Measurements from ENCODE around the gene OR8D1.

Gene OR8D1

DNA sequence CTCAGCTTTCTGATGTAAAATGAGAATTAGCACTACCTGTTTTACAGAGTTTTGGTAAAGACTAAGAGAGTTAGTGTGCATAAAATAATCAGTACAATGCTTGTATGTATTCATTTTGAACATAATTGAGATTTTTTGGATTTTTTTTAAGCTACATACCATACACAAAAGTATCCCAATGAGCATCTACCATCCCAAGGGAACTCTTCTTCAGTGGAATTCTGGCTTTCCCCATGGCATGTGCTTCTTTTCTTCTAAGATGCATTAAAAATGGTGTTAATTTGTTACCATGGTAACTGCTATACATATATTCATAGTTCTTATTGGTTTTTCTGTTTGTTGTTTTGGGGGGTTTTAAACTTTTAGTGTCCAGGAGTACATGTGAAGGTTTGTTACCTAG, 17.7 kb downstream of the OR8D1 start:
- TF ChIP-seq, protein P1, sequence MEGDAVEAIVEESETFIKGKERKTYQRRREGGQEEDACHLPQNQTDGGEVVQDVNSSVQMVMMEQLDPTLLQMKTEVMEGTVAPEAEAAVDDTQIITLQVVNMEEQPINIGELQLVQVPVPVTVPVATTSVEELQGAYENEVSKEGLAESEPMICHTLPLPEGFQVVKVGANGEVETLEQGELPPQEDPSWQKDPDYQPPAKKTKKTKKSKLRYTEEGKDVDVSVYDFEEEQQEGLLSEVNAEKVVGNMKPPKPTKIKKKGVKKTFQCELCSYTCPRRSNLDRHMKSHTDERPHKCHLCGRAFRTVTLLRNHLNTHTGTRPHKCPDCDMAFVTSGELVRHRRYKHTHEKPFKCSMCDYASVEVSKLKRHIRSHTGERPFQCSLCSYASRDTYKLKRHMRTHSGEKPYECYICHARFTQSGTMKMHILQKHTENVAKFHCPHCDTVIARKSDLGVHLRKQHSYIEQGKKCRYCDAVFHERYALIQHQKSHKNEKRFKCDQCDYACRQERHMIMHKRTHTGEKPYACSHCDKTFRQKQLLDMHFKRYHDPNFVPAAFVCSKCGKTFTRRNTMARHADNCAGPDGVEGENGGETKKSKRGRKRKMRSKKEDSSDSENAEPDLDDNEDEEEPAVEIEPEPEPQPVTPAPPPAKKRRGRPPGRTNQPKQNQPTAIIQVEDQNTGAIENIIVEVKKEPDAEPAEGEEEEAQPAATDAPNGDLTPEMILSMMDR (IDR thresholded peaks at IDR 0.05; ENCODE audit: borderline replicate concordance, extremely low read depth, low read length, poor library complexity, severe bottlenecking), result no peak
- no peak for TF ChIP-seq EZH2 (IDR thresholded peaks at IDR 0.05; ENCODE audit: borderline replicate concordance, low read depth, low read length, severe bottlenecking)

DNA sequence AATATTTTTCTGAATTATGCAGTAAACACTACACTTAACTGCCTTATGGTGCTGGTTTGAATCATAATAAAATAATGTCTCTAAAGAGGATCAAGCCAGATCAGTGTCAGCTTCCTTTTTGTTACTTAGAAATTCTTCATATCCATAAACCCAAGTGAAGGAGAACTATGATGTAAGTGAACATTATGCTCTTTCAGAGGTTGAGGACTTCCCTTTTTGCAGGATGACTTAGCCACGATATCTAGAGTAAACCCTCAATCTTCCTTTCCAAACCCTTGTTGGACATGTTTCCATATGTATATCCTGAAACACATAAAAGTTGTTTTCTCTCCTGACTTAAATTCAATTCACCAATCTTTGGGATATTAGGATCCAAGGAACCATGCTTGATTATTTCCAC, 19.1 kb downstream of the OR8D1 start:
- Histone ChIP-seq H3K9me3 (ENCODE audit: insufficient read depth, low read length, severe bottlenecking) (no peaks in the 10 kb centered on the region), H3K4me1 (ENCODE audit: insufficient read depth, low read length) (no peaks in the 10 kb centered on the region), H3K4me3 (ENCODE audit: low read depth in 1 of 2, low read length in 2 of 2) (no peak overlapping the region), H4K20me1 (ENCODE audit: insufficient read depth, low read length) (no peaks in the 10 kb centered on the region), H2AFZ (ENCODE audit: low read depth, low read length) (no peak overlapping the region), H3K79me2 (ENCODE audit: insufficient read depth, low read length) (no peaks in the 10 kb centered on the region), H3K4me2 (ENCODE audit: insufficient read depth, low read length) (no peak overlapping the region), H3K27ac (ENCODE audit: low read length) (no peak overlapping the region), H3K9ac (ENCODE audit: low read depth, low read length) (no peak overlapping the region), H3K27me3 (ENCODE audit: insufficient read depth, low read length, poor library complexity) (no peaks in the 10 kb centered on the region), H3K36me3 (ENCODE audit: insufficient read depth, low read length) (no peaks in the 10 kb centered on the region)
- no peak for ATAC-seq (ENCODE audit: insufficient read depth, low read depth)
- no peak for TF ChIP-seq EZH2 (IDR thresholded peaks at IDR 0.05; ENCODE audit: borderline replicate concordance, low read depth, low read length, severe bottlenecking)
- TF ChIP-seq, protein P1 (IDR thresholded peaks at IDR 0.05; ENCODE audit: borderline replicate concordance, extremely low read depth, low read length, poor library complexity, severe bottlenecking), result no peak
- no peak for DNase-seq

More for the DNA sequence above, 17.7 kb downstream of the OR8D1 start:
- H3K27ac ChIP-seq (ENCODE audit: low read length), result no peak overlapping the region
- ATAC-seq (ENCODE audit: insufficient read depth, low read depth), result no peak
- no peaks in the 10 kb centered on the region for H3K79me2 ChIP-seq (ENCODE audit: insufficient read depth, low read length)
- no peak overlapping the region for H3K4me3 ChIP-seq (ENCODE audit: low read depth in 1 of 2, low read length in 2 of 2)
- no peaks in the 10 kb centered on the region for H3K36me3 ChIP-seq (ENCODE audit: insufficient read depth, low read length)
- H3K9ac ChIP-seq (ENCODE audit: low read depth, low read length), result no peak overlapping the region
- no peaks in the 10 kb centered on the region for H3K9me3 ChIP-seq (ENCODE audit: insufficient read depth, low read length, severe bottlenecking)
- H2AFZ ChIP-seq (ENCODE audit: low read depth, low read length), result no peak overlapping the region
- DNase-seq, result no peak
- no peaks in the 10 kb centered on the region for H3K27me3 ChIP-seq (ENCODE audit: insufficient read depth, low read length, poor library complexity)
- H3K4me1 ChIP-seq (ENCODE audit: insufficient read depth, low read length), result no peaks in the 10 kb centered on the region
- H4K20me1 ChIP-seq (ENCODE audit: insufficient read depth, low read length), result no peaks in the 10 kb centered on the region
- no peak overlapping the region for H3K4me2 ChIP-seq (ENCODE audit: insufficient read depth, low read length)

DNA sequence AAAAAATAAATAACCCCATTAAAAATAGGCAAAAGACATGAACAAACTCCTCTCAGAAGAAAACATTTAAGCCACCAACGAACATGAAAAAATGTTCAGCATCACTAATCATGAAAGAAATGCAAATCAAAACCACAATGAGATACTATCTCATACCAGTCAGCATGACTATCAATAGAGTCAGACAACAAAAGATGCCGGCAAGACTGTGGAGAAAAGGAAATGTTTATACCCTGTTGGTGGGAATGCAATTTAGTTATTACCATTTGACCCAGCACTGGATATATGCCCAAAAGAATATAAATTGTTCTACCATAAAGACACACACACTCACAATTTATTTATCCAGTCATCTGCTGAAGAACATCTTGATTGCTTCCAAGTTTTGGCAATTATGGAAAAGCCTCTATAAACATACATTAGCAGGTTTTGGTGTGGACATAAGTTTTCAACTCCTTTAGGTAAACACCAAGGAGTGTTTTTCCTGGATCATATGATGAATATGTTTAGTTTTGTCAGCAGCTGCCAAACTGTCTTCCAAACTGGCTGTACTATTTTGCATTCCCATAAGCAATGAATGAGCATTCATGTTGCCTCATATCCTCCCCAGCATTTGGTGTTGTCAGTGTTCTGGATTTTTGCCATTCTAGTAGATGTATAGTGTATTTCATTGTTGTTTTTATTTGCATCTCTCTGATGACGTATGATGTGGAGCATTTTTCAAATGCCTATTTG, 28.0 kb downstream of the OR8D1 start:
- Histone ChIP-seq H3K79me2 (ENCODE audit: insufficient read depth, low read length) (no peaks in the 10 kb centered on the region), H4K20me1 (ENCODE audit: insufficient read depth, low read length) (no peaks in the 10 kb centered on the region), H2AFZ (ENCODE audit: low read depth, low read length) (no peak overlapping the region), H3K9ac (ENCODE audit: low read depth, low read length) (no peak overlapping the region), H3K36me3 (ENCODE audit: insufficient read depth, low read length) (no peaks in the 10 kb centered on the region), H3K4me1 (ENCODE audit: insufficient read depth, low read length) (no peaks in the 10 kb centered on the region), H3K27ac (ENCODE audit: low read length) (no peak overlapping the region), H3K9me3 (ENCODE audit: insufficient read depth, low read length, severe bottlenecking) (no peaks in the 10 kb centered on the region), H3K27me3 (ENCODE audit: insufficient read depth, low read length, poor library complexity) (no peaks in the 10 kb centered on the region), H3K4me2 (ENCODE audit: insufficient read depth, low read length) (no peak overlapping the region), H3K4me3 (ENCODE audit: low read depth in 1 of 2, low read length in 2 of 2) (no peak overlapping the region)
- no peak for DNase-seq
- no peak for ATAC-seq (ENCODE audit: insufficient read depth, low read depth)
- no peak for TF ChIP-seq EZH2 (IDR thresholded peaks at IDR 0.05; ENCODE audit: borderline replicate concordance, low read depth, low read length, severe bottlenecking)
- TF ChIP-seq, protein P1 (IDR thresholded peaks at IDR 0.05; ENCODE audit: borderline replicate concordance, extremely low read depth, low read length, poor library complexity, severe bottlenecking), result no peak
